Gastrocnemius medialis (tissue), 4 donors: ENCODE measurements around the gene CRAMP1.

ENCODE experiments used
- POLR2A ChIP-seq, 2 donors: fragments of 450-650 bp; IDR thresholded peaks; one replicate each; pipeline ENCODE4 v1.6.1; 2017; ENCODE audit warnings: antibody characterized with exemption in 2 of 2, mild to moderate bottlenecking in 2 of 2, moderate library complexity in 2 of 2
- TF ChIP-seq, protein P1 (sequence below), 5 experiments: fragments of 450-650 bp in 3 of 5; fragments of 200-600 bp in 2 of 5; sonication (generic) in 2 of 5; IDR thresholded peaks in 4 of 5; conservative IDR thresholded peaks in 1 of 5; 1 replicate in 4 of 5; 2 replicates in 1 of 5; pipeline ENCODE4 v1.5.1; 2016 to 2019; ENCODE audit warnings: antibody characterized with exemption in 5 of 5, mild to moderate bottlenecking in 3 of 5, moderate library complexity in 3 of 5

DNA sequence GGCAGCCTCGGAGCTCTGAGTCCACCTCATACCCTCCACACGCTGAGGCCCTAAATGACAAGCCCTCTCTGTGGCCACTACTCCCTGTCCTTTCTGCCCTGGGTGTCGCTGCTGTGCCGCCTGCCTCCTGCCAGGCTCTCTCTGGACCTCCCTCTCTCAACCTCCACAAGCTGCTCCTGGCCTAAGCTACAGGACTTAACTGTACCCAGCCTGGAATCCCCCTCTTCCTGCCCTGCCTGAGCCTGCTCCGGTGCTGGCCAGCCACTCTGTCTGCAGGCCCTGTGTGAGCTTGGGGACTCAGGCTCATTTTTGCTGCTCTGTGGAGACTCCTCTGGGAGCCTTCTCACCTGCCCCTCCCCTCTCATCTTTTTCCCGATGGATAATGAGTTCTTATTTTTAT lies 21.8 kb upstream of the CRAMP1 start:
- TF ChIP-seq, protein P1, sequence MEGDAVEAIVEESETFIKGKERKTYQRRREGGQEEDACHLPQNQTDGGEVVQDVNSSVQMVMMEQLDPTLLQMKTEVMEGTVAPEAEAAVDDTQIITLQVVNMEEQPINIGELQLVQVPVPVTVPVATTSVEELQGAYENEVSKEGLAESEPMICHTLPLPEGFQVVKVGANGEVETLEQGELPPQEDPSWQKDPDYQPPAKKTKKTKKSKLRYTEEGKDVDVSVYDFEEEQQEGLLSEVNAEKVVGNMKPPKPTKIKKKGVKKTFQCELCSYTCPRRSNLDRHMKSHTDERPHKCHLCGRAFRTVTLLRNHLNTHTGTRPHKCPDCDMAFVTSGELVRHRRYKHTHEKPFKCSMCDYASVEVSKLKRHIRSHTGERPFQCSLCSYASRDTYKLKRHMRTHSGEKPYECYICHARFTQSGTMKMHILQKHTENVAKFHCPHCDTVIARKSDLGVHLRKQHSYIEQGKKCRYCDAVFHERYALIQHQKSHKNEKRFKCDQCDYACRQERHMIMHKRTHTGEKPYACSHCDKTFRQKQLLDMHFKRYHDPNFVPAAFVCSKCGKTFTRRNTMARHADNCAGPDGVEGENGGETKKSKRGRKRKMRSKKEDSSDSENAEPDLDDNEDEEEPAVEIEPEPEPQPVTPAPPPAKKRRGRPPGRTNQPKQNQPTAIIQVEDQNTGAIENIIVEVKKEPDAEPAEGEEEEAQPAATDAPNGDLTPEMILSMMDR (IDR thresholded peaks at IDR 0.05 in 4 of 5, conservative IDR thresholded peaks at IDR 0.05 in 1 of 5): no peak
- TF ChIP-seq POLR2A (IDR thresholded peaks at IDR 0.05): no peak
